Gastrocnemius medialis (tissue), 4 donors: ENCODE measurements around the gene PPM1L.

Source experiments
- POLR2A ChIP-seq, 2 donors: fragments of 450-650 bp; IDR thresholded peaks; one replicate each; pipeline ENCODE4 v1.6.1; 2017; ENCODE audit warnings: antibody characterized with exemption in 2 of 2, mild to moderate bottlenecking in 2 of 2, moderate library complexity in 2 of 2
- TF ChIP-seq, protein P1 (sequence below), 5 experiments: fragments of 450-650 bp in 3 of 5; fragments of 200-600 bp in 2 of 5; sonication (generic) in 2 of 5; IDR thresholded peaks in 4 of 5; conservative IDR thresholded peaks in 1 of 5; 1 replicate in 4 of 5; 2 replicates in 1 of 5; pipeline ENCODE4 v1.5.1; 2016 to 2019; ENCODE audit warnings: antibody characterized with exemption in 5 of 5, mild to moderate bottlenecking in 3 of 5, moderate library complexity in 3 of 5

GRCh38 chr3:160980740-160981139, 224.7 kb downstream of the PPM1L start:
- TF ChIP-seq, protein P1, sequence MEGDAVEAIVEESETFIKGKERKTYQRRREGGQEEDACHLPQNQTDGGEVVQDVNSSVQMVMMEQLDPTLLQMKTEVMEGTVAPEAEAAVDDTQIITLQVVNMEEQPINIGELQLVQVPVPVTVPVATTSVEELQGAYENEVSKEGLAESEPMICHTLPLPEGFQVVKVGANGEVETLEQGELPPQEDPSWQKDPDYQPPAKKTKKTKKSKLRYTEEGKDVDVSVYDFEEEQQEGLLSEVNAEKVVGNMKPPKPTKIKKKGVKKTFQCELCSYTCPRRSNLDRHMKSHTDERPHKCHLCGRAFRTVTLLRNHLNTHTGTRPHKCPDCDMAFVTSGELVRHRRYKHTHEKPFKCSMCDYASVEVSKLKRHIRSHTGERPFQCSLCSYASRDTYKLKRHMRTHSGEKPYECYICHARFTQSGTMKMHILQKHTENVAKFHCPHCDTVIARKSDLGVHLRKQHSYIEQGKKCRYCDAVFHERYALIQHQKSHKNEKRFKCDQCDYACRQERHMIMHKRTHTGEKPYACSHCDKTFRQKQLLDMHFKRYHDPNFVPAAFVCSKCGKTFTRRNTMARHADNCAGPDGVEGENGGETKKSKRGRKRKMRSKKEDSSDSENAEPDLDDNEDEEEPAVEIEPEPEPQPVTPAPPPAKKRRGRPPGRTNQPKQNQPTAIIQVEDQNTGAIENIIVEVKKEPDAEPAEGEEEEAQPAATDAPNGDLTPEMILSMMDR (IDR thresholded peaks at IDR 0.05 in 4 of 5, conservative IDR thresholded peaks at IDR 0.05 in 1 of 5): no peak
- no peak for TF ChIP-seq POLR2A (IDR thresholded peaks at IDR 0.05)
